Fibroblast of lung (primary cell): Measurements from ENCODE around the gene TBC1D30.

ENCODE experiments used
- CTCF ChIP-seq, 2 donors: IDR thresholded peaks in 1 of 2; conservative IDR thresholded peaks in 1 of 2; 1 replicate in 1 of 2; 2 replicates in 1 of 2; pipeline ENCODE4 v1.5.1; 2011 to 2012; ENCODE audit warnings: low read length in 2 of 2, control low read depth in 1 of 2, inconsistent platforms in 1 of 2, low read depth in 1 of 2, mild to moderate bottlenecking in 1 of 2
- EZH2 ChIP-seq: IDR thresholded peaks from 2 replicates; pipeline ENCODE4 v1.5.1; 2012; ENCODE audit warnings: low read length, control low read depth, mild to moderate bottlenecking; ENCODE audit errors: missing control alignments

DNA sequence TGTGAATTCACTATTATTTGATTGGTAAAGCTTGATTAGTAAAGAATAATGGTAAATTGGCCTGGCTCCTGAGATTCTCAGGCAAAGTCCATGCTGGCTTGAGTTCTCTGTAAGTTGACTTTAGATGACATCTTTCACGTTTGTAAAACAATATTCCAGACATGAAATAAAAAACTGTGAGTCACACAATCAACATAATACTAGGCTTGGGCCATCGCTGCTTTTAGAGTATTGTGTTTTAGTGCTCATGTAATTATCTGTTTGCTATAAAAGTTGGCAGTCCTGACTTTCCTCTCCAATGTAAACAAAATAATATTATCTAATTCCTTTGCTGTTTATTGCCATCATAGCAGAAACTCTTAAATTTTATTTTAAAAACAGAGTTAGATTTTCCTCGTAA, 3.9 kb upstream of the TBC1D30 start:
- TF ChIP-seq CTCF (conservative IDR thresholded peaks at IDR 0.05 in 1 of 2, IDR thresholded peaks at IDR 0.05 in 1 of 2; ENCODE audit: low read depth in 1 of 2, low read length in 2 of 2), result no peak
- no peak for TF ChIP-seq EZH2
